CD4-positive, alpha-beta T cell (primary cell): ENCODE measurements around the gene CPVL. TPM values are rescaled to one million over a fixed set of nuclear protein-coding genes. Genes with fewer than 3 reads are reported as not detected.

Experiments used
- ATAC-seq: fragments of 200-7000 bp; cut with Tn5 transposase; one replicate; pipeline ENCODE4 v1.10.0; 2022; ENCODE audit warnings: mild to moderate bottlenecking; ENCODE audit not compliant: poor library complexity
- CTCF ChIA-PET: fragments of 350-600 bp; sonication (Branson Sonifier 250); formaldehyde crosslinking; loops from one replicate; lab custom pipeline; 2021; ENCODE audit warnings: antibody characterized with exemption, inconsistent platforms; lab: Charles Lee
- POLR2A ChIA-PET: fragments of 350-600 bp; sonication (Branson Sonifier 250); formaldehyde crosslinking; loops from one replicate; lab custom pipeline; 2021; ENCODE audit warnings: antibody characterized with exemption, inconsistent platforms; lab: Charles Lee
- DNase-seq, 14 experiments: peaks; one replicate each; pipeline ENCODE4 v3.0.0-alpha.2; 2013 to 2020; ENCODE audit warnings: mixed read lengths in 2 of 14
- H3K27ac ChIP-seq, 2 donors: one replicate each; pipeline versions ENCODE4 v1.5.1 to v1.7.0; 2013; ENCODE audit warnings: low read length in 2 of 2, low read depth in 1 of 2, mild to moderate bottlenecking in 1 of 2
- H3K27me3 ChIP-seq, 2 experiments: 1 replicate in 1 of 2; 2 replicates in 1 of 2; pipeline versions ENCODE4 v1.6.1 to v1.7.0; 2013; ENCODE audit warnings: low read length in 2 of 2, control low read depth in 1 of 2, mild to moderate bottlenecking in 1 of 2, moderate library complexity in 1 of 2; ENCODE audit not compliant: insufficient read depth in 2 of 2, control insufficient read depth in 1 of 2
- H3K36me3 ChIP-seq: one replicate; pipeline ENCODE4 v1.6.1; 2013; ENCODE audit warnings: low read length, control low read depth; ENCODE audit not compliant: insufficient read depth
- H3K4me1 ChIP-seq: one replicate; pipeline ENCODE4 v1.6.1; 2013; ENCODE audit warnings: low read length, control low read depth; ENCODE audit not compliant: insufficient read depth
- H3K4me3 ChIP-seq: one replicate; pipeline ENCODE4 v1.5.1; 2013; ENCODE audit warnings: mild to moderate bottlenecking, low read length, moderate library complexity
- H3K9me3 ChIP-seq, 2 experiments: 1 replicate in 1 of 2; 2 replicates in 1 of 2; pipeline versions ENCODE4 v1.6.1 to v1.7.0; 2013; ENCODE audit warnings: low read length in 2 of 2, mild to moderate bottlenecking in 2 of 2, control low read depth in 1 of 2, moderate library complexity in 1 of 2; ENCODE audit not compliant: control insufficient read depth in 1 of 2, insufficient read depth in 1 of 2
- H3K27ac Mint-ChIP-seq: one replicate; pipeline ENCODE4 v1.8.0; 2020; ENCODE audit warnings: mixed read lengths
- H3K27me3 Mint-ChIP-seq: one replicate; pipeline ENCODE4 v1.8.0; 2021; ENCODE audit warnings: mixed read lengths
- H3K36me3 Mint-ChIP-seq: one replicate; pipeline ENCODE4 v1.8.0; 2021; ENCODE audit warnings: low read depth, mixed read lengths
- H3K4me1 Mint-ChIP-seq: one replicate; pipeline ENCODE4 v1.8.0; 2021; ENCODE audit warnings: low read depth, mixed read lengths
- H3K4me3 Mint-ChIP-seq: one replicate; pipeline ENCODE4 v1.8.0; 2020; ENCODE audit warnings: mild to moderate bottlenecking, mixed read lengths
- H3K9me3 Mint-ChIP-seq: one replicate; pipeline ENCODE4 v1.8.0; 2020; ENCODE audit warnings: mixed read lengths
- intact Hi-C, 2 experiments: fragments of 100-400 bp; cut with DNase I in 1 of 2; cut with micrococcal nuclease in 1 of 2; formaldehyde crosslinking; loops; one replicate each; pipeline versions ENCODE4 v1.15.1 to v1.9.0; 2023 to 2025; cut with DNase I, micrococcal nuclease
- total RNA-seq, 174 experiments: library from RNA in 2 of 174; stranded (reverse) in 2 of 174; gene quantifications; one replicate each; pipeline ENCODE4 v1.2.3 and lab custom pipeline; 2021 to 2026
- TF ChIP-seq, protein P1 (sequence below): fragments of 200-600 bp; IDR thresholded peaks from one replicate; pipeline ENCODE4 v1.8.0; 2022; ENCODE audit warnings: antibody characterized with exemption, mild to moderate bottlenecking

The CPVL gene
- total RNA-seq, 2 experiments from 2014 or later: 3.8 to 4.5 TPM

DNA sequence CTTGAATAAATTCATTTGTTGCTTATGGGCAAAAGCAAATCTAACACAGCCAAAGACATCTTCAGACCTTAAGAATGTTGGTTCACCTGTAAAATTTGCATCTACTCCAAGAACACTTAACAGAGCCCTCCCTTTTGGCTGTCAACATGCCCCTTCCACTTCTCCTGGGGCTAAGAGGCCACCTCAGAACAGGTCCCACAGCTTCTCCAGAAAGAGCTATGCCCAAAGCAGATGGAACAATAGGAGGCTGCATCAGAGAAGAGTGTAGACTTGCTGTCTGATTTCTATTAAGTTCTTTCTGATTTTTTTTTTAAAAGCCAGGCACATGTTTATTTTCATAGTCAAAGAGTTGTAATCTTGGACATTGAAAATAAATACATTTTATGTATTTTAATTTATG, 162.1 kb downstream of the CPVL start:
- TF ChIP-seq, protein P1, sequence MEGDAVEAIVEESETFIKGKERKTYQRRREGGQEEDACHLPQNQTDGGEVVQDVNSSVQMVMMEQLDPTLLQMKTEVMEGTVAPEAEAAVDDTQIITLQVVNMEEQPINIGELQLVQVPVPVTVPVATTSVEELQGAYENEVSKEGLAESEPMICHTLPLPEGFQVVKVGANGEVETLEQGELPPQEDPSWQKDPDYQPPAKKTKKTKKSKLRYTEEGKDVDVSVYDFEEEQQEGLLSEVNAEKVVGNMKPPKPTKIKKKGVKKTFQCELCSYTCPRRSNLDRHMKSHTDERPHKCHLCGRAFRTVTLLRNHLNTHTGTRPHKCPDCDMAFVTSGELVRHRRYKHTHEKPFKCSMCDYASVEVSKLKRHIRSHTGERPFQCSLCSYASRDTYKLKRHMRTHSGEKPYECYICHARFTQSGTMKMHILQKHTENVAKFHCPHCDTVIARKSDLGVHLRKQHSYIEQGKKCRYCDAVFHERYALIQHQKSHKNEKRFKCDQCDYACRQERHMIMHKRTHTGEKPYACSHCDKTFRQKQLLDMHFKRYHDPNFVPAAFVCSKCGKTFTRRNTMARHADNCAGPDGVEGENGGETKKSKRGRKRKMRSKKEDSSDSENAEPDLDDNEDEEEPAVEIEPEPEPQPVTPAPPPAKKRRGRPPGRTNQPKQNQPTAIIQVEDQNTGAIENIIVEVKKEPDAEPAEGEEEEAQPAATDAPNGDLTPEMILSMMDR: no peak
- no peaks in the 10 kb centered on the region for H3K4me1 Mint-ChIP-seq
- DNase-seq (no peak), ATAC-seq (no peak)
- H3K27ac Mint-ChIP-seq: no peak overlapping the region
- no peaks in the 10 kb centered on the region for H3K4me1 ChIP-seq
- POLR2A ChIA-PET: no interaction called here
- intact Hi-C loops: no loop called here
- no peaks in the 10 kb centered on the region for H3K36me3 Mint-ChIP-seq
- H3K4me3 Mint-ChIP-seq: no peak overlapping the region
- H3K4me3 ChIP-seq: no peak overlapping the region
- CTCF ChIA-PET: no interaction called here
- H3K27me3 ChIP-seq: peaks cover 0 to 4% of the 10 kb centered on the region in 2 experiments
- peaks cover 16% of the 10 kb centered on the region for H3K27me3 Mint-ChIP-seq
- H3K36me3 ChIP-seq: no peaks in the 10 kb centered on the region
- H3K27ac ChIP-seq: no peak overlapping the region
- H3K9me3 ChIP-seq: peaks cover 0 to 3% of the 10 kb centered on the region in 2 experiments
- no peaks in the 10 kb centered on the region for H3K9me3 Mint-ChIP-seq

DNA sequence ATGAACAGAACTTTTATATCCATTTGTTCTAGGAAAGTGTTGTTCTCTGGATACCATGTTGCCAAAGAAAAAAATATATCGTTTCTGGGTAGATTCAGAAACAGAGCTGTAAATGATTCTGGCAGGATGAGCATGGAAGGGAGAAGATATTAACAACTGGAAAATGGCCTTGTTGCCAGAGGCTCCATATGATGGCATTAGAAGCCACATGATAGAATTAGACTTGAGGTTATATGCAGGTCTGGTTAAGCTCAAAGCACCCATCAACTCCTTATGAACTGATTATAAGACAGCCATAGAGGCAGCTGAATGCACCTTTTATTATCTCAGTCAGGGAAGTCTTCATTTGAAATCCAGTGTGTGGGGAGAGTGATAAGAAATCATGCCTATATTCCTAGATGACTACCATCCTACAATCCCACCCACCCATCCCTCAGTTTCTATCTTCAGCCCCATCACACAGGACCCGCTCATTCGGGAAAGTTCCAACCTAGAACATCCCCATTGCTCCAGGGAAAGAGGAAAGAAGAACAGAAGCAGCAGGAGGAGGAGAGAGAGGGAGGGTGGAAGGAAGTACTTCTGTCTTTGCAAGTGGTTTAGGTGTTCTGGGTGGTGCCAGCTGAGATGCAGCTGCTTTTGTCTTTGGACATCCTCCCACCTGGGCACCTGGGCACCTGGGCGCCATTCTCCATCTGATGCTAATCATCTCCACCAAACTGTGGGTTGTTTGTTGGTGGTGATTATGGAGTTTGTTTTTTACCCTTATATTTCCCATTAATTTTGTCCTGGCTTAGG, 162.7 kb downstream of the CPVL start:
- H3K27ac ChIP-seq: no peak overlapping the region
- no peaks in the 10 kb centered on the region for H3K4me1 Mint-ChIP-seq
- no peak for DNase-seq
- H3K4me1 ChIP-seq: no peaks in the 10 kb centered on the region
- H3K27me3 ChIP-seq: no peaks in the 10 kb centered on the region
- ChIA-PET POLR2A (no interaction called here), CTCF (no interaction called here)
- H3K4me3 ChIP-seq: no peak overlapping the region
- intact Hi-C loops: no loop called here
- TF ChIP-seq, protein P1: no peak
- no peak overlapping the region for H3K4me3 Mint-ChIP-seq
- H3K36me3 ChIP-seq: no peaks in the 10 kb centered on the region
- peaks cover 0 to 3% of the 10 kb centered on the region in 2 experiments for H3K9me3 ChIP-seq
- H3K9me3 Mint-ChIP-seq: no peaks in the 10 kb centered on the region
- H3K36me3 Mint-ChIP-seq: no peaks in the 10 kb centered on the region
- peaks cover 12% of the 10 kb centered on the region for H3K27me3 Mint-ChIP-seq
- H3K27ac Mint-ChIP-seq: no peak overlapping the region
- no peak for ATAC-seq

DNA sequence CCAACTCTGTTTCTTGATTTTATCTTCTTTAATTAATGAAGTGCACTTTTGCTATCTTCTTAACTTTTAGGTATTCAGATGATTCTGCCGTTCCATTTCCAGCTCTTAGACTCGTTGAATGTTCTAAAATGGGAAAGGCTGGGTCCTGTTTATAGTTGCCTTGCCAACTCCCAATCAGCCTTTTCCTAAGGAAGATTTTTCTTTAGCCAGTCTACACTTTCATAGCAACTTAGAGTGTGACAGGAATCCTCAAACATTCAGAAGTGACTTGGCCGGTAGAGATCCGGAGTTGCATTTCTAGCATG, 165.2 kb downstream of the CPVL start:
- intact Hi-C loops: no loop called here
- Mint-ChIP-seq H3K27ac (no peak overlapping the region), H3K27me3 (peaks cover 7% of the 10 kb centered on the region), H3K4me1 (no peaks in the 10 kb centered on the region), H3K4me3 (no peak overlapping the region), H3K36me3 (no peaks in the 10 kb centered on the region), H3K9me3 (no peaks in the 10 kb centered on the region)
- Histone ChIP-seq H3K4me1 (no peaks in the 10 kb centered on the region), H3K36me3 (no peaks in the 10 kb centered on the region), H3K27me3 (no peaks in the 10 kb centered on the region), H3K27ac (no peak overlapping the region), H3K4me3 (no peak overlapping the region), H3K9me3 (peaks cover 0 to 3% of the 10 kb centered on the region in 2 experiments)
- CTCF ChIA-PET: no interaction called here
- DNase-seq (no peak), ATAC-seq (no peak)
- TF ChIP-seq, protein P1: no peak
- POLR2A ChIA-PET: interaction anchor here (1.1 kb wide), 1 partner anchor 12 kb away, joined by 3 read pairs; no protein-coding TSS in a partner anchor
